Stimulated activated memory B cell treated with anti-CD40 and anti-IgM and Interleukin-4, amounts not matched to agents 10 μg/mL and 1 μg/mL and 100 μg/mL, for 72 hours (primary cell): ENCODE measurements around the gene NPFFR1.
A peak's percentile ranks its signal among the peaks of the same experiment; 100 is the strongest.
"Not testable (repeated sequence)": the region's sequence is repeated elsewhere in the genome, so short reads cannot be mapped to it uniquely, and the experiment has no call there.

Source experiments
- ATAC-seq: fragments of 150-1000 bp; cut with Tn5 transposase; 2 replicates; pipeline ENCODE4 v1.10.0; 2021
- H3K27ac Mint-ChIP-seq: one replicate; pipeline ENCODE4 v1.8.0; 2022; ENCODE audit warnings: mild to moderate bottlenecking, mixed read lengths
- H3K27me3 Mint-ChIP-seq: one replicate; pipeline ENCODE4 v1.8.0; 2022; ENCODE audit warnings: mixed read lengths
- H3K36me3 Mint-ChIP-seq: one replicate; pipeline ENCODE4 v1.8.0; 2022; ENCODE audit warnings: mixed read lengths
- H3K4me1 Mint-ChIP-seq: one replicate; pipeline ENCODE4 v1.8.0; 2022; ENCODE audit warnings: mixed read lengths
- H3K4me3 Mint-ChIP-seq: one replicate; pipeline ENCODE4 v1.8.0; 2022; ENCODE audit warnings: mild to moderate bottlenecking, moderate library complexity, mixed read lengths
- H3K9me3 Mint-ChIP-seq: one replicate; pipeline ENCODE4 v1.8.0; 2022; ENCODE audit warnings: mixed read lengths

The NPFFR1 gene

GRCh38 chr10:70265032-70265689 lies 18.6 kb downstream of the NPFFR1 start:
- Mint-ChIP-seq H3K4me1 (peaks cover 6% of the 10 kb centered on the region), H3K36me3 (peaks cover 8% of the 10 kb centered on the region), H3K27me3 (peaks cover 34% of the 10 kb centered on the region), H3K4me3 (no peak overlapping the region), H3K27ac (no peak overlapping the region), H3K9me3 (peaks cover 8% of the 10 kb centered on the region)
- peak; percentile 41 for ATAC-seq

GRCh38 chr10:70260734-70261133 lies 23.1 kb downstream of the NPFFR1 start:
- peaks cover 8% of the 10 kb centered on the region for H3K9me3 Mint-ChIP-seq
- peaks cover 8% of the 10 kb centered on the region for H3K36me3 Mint-ChIP-seq
- no peak for ATAC-seq
- H3K27me3 Mint-ChIP-seq: peaks cover 56% of the 10 kb centered on the region
- peaks cover under 1% of the 10 kb centered on the region for H3K4me1 Mint-ChIP-seq
- H3K4me3 Mint-ChIP-seq: no peak overlapping the region
- no peak overlapping the region for H3K27ac Mint-ChIP-seq

- Mint-ChIP-seq H3K4me3 (no peak overlapping the region), H3K36me3 (peaks cover 8% of the 10 kb centered on the region), H3K27ac (no peak overlapping the region), H3K4me1 (peaks cover 6% of the 10 kb centered on the region), H3K27me3 (peaks cover 61% of the 10 kb centered on the region), H3K9me3 (peaks cover 8% of the 10 kb centered on the region)
- no peak for ATAC-seq
These were observed 23.5 kb downstream of the NPFFR1 start for GRCh38 chr10:70260259-70260658.

GRCh38 chr10:70258216-70258615 lies 25.6 kb downstream of the NPFFR1 start:
- ATAC-seq: no peak
- Mint-ChIP-seq H3K27me3 (peaks cover 71% of the 10 kb centered on the region), H3K4me3 (no peak overlapping the region), H3K36me3 (peaks cover 8% of the 10 kb centered on the region), H3K27ac (no peak overlapping the region), H3K4me1 (peaks cover 8% of the 10 kb centered on the region), H3K9me3 (peaks cover 8% of the 10 kb centered on the region)

GRCh38 chr10:70257816-70258215 lies 26.0 kb downstream of the NPFFR1 start:
- not testable (repeated sequence) for H3K4me1 Mint-ChIP-seq, H3K36me3 Mint-ChIP-seq, H3K4me3 Mint-ChIP-seq, H3K27ac Mint-ChIP-seq, ATAC-seq, H3K9me3 Mint-ChIP-seq
- H3K27me3 Mint-ChIP-seq: peaks cover 74% of the 10 kb centered on the region

- Mint-ChIP-seq H3K9me3 (peaks cover 4% of the 10 kb centered on the region), H3K4me1 (peaks cover 8% of the 10 kb centered on the region), H3K27me3 (peaks cover 67% of the 10 kb centered on the region), H3K36me3 (peaks cover 5% of the 10 kb centered on the region), H3K27ac (no peak overlapping the region), H3K4me3 (no peak overlapping the region)
- ATAC-seq: no peak
These were observed 27.3 kb downstream of the NPFFR1 start for GRCh38 chr10:70256463-70256862.

GRCh38 chr10:70255329-70256299 lies 28.2 kb downstream of the NPFFR1 start:
- Mint-ChIP-seq H3K9me3 (no peaks in the 10 kb centered on the region), H3K36me3 (no peaks in the 10 kb centered on the region), H3K4me3 (peak overlapping the region; percentile 16), H3K4me1 (peaks cover 8% of the 10 kb centered on the region), H3K27me3 (peaks cover 59% of the 10 kb centered on the region), H3K27ac (no peak overlapping the region)
- peak; percentile 41 for ATAC-seq

GRCh38 chr10:70254778-70255328 lies 29.0 kb downstream of the NPFFR1 start:
- no peaks in the 10 kb centered on the region for H3K36me3 Mint-ChIP-seq
- no peaks in the 10 kb centered on the region for H3K9me3 Mint-ChIP-seq
- H3K4me1 Mint-ChIP-seq: peaks cover 8% of the 10 kb centered on the region
- ATAC-seq: peak; percentile 25
- no peak overlapping the region for H3K4me3 Mint-ChIP-seq
- H3K27me3 Mint-ChIP-seq: peaks cover 59% of the 10 kb centered on the region
- no peak overlapping the region for H3K27ac Mint-ChIP-seq

- Mint-ChIP-seq H3K9me3 (no peaks in the 10 kb centered on the region), H3K4me3 (no peak overlapping the region), H3K27ac (no peak overlapping the region), H3K36me3 (no peaks in the 10 kb centered on the region), H3K27me3 (peaks cover 59% of the 10 kb centered on the region), H3K4me1 (peaks cover 8% of the 10 kb centered on the region)
- no peak for ATAC-seq
These were observed 29.7 kb downstream of the NPFFR1 start for GRCh38 chr10:70253878-70254765.

- H3K27me3 Mint-ChIP-seq: peaks cover 45% of the 10 kb centered on the region
- no peak overlapping the region for H3K4me3 Mint-ChIP-seq
- no peak overlapping the region for H3K27ac Mint-ChIP-seq
- no peaks in the 10 kb centered on the region for H3K36me3 Mint-ChIP-seq
- ATAC-seq: no peak
- no peaks in the 10 kb centered on the region for H3K9me3 Mint-ChIP-seq
- peaks cover 8% of the 10 kb centered on the region for H3K4me1 Mint-ChIP-seq
These were observed 32.7 kb downstream of the NPFFR1 start for GRCh38 chr10:70250961-70251680.

- Mint-ChIP-seq H3K27ac (no peak overlapping the region), H3K4me1 (peaks cover 6% of the 10 kb centered on the region), H3K9me3 (no peaks in the 10 kb centered on the region), H3K4me3 (no peak overlapping the region), H3K27me3 (peaks cover 9% of the 10 kb centered on the region), H3K36me3 (no peaks in the 10 kb centered on the region)
- ATAC-seq: no peak
These were observed 36.4 kb downstream of the NPFFR1 start for GRCh38 chr10:70247360-70247759.

GRCh38 chr10:70241081-70241480 lies 42.7 kb downstream of the NPFFR1 start:
- ATAC-seq: no peak
- no peaks in the 10 kb centered on the region for H3K36me3 Mint-ChIP-seq
- peaks cover 6% of the 10 kb centered on the region for H3K4me1 Mint-ChIP-seq
- H3K4me3 Mint-ChIP-seq: no peak overlapping the region
- no peaks in the 10 kb centered on the region for H3K9me3 Mint-ChIP-seq
- no peak overlapping the region for H3K27ac Mint-ChIP-seq
- H3K27me3 Mint-ChIP-seq: no peaks in the 10 kb centered on the region

GRCh38 chr10:70239986-70240385 lies 43.8 kb downstream of the NPFFR1 start:
- H3K9me3 Mint-ChIP-seq, H3K4me1 Mint-ChIP-seq, H3K27me3 Mint-ChIP-seq, H3K36me3 Mint-ChIP-seq, ATAC-seq, H3K4me3 Mint-ChIP-seq, H3K27ac Mint-ChIP-seq: not testable (repeated sequence)
